ENCODE measurements around the gene TXNDC11. TPM values are rescaled to one million over a fixed set of nuclear protein-coding genes. Genes with fewer than 3 reads are reported as not detected.
"Not testable (repeated sequence)": the region's sequence is repeated elsewhere in the genome, so short reads cannot be mapped to it uniquely, and the experiment has no call there.

TXNDC11 gene, protein sequence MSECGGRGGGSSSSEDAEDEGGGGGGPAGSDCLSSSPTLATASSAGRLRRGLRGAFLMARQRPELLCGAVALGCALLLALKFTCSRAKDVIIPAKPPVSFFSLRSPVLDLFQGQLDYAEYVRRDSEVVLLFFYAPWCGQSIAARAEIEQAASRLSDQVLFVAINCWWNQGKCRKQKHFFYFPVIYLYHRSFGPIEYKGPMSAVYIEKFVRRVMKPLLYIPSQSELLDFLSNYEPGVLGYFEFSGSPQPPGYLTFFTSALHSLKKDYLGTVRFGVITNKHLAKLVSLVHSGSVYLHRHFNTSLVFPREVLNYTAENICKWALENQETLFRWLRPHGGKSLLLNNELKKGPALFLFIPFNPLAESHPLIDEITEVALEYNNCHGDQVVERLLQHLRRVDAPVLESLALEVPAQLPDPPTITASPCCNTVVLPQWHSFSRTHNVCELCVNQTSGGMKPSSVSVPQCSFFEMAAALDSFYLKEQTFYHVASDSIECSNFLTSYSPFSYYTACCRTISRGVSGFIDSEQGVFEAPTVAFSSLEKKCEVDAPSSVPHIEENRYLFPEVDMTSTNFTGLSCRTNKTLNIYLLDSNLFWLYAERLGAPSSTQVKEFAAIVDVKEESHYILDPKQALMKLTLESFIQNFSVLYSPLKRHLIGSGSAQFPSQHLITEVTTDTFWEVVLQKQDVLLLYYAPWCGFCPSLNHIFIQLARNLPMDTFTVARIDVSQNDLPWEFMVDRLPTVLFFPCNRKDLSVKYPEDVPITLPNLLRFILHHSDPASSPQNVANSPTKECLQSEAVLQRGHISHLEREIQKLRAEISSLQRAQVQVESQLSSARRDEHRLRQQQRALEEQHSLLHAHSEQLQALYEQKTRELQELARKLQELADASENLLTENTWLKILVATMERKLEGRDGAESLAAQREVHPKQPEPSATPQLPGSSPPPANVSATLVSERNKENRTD
- total RNA-seq = 10 to 100 TPM; 27.3 to 28.3 TPM

DNA sequence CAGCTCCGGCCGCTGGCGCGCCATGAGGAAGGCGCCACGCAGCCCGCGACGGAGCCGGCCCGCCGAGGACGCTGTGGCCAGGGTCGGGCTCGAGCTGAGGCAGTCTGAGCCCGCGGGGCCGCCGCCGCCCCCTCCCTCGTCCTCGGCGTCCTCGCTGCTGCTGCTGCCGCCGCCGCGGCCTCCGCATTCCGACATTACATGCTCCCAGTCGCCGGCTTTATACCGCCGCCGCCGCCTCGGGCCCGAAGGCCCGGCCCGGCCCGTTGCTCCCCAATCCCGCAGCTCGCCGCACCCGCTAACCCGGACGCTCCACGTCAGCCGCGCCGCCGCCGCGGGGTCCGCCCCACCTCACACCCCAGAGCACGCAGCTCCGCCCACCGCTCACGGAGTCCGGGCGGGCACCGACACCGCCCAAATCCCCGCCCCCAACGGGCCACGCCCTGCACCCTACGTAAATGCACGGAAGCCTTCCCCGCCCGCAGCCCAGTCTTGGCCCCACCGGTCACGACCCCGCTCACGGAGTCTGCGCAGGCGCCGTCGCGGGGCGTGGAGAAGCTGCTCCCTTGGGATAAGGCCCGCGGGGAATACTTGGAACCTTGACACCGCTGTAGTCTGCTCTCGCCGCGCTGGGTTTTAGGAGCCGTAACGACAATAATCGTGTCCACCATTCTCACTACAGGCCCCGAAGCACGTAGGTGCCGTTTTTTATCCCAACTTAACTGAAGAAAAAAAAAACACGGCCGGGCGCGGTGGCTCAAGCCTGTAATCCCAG lies at the start of gene TXNDC11:
TSS of gene TXNDC11 (minus strand) at position 322 of the 772 bp plus-strand sequence. CDS start at position 195, 127 bp downstream.
- intact Hi-C loops (cut with DNase I, micrococcal nuclease) = loop anchor here (1.0 to 5.0 kb wide), 10 partner anchors 41 to 998 kb away; partner anchors contain the start of genes RSL1D1 (in 2 of the 2), ZC3H7A (in 2 of the 2), CLEC16A (in 1 of the 2) and SNN (in 1 of the 2)
- Mint-ChIP-seq H3K36me3 (ENCODE audit: low read depth) (peaks cover 12% of the 10 kb centered on the region), H3K9me3 (ENCODE audit: low read depth) (no peaks in the 10 kb centered on the region), H3K27me3 (no peaks in the 10 kb centered on the region), H3K4me1 (peaks cover 50% of the 10 kb centered on the region), H3K4me3 (peak within 1 kb of the TSS; percentile 88), H3K27ac (peak within 1 kb of the TSS; percentile 96)
- POLR2A ChIA-PET = interaction anchor here (0.5 to 2.2 kb wide), 12 partner anchors 11 to 785 kb away, joined by 3 to 22 read pairs (median 4); partner anchors contain the start of genes GSPT1, RSL1D1, SOCS1 and ZC3H7A
- CTCF ChIA-PET = interaction anchor here (0.6 to 3.5 kb wide), 8 partner anchors 8 to 999 kb away, joined by 3 to 20 read pairs (median 3); partner anchors contain the start of genes GSPT1 and ZC3H7A
- peak; percentile 92 for ATAC-seq
- peak; percentile 100 for DNase-seq

DNA sequence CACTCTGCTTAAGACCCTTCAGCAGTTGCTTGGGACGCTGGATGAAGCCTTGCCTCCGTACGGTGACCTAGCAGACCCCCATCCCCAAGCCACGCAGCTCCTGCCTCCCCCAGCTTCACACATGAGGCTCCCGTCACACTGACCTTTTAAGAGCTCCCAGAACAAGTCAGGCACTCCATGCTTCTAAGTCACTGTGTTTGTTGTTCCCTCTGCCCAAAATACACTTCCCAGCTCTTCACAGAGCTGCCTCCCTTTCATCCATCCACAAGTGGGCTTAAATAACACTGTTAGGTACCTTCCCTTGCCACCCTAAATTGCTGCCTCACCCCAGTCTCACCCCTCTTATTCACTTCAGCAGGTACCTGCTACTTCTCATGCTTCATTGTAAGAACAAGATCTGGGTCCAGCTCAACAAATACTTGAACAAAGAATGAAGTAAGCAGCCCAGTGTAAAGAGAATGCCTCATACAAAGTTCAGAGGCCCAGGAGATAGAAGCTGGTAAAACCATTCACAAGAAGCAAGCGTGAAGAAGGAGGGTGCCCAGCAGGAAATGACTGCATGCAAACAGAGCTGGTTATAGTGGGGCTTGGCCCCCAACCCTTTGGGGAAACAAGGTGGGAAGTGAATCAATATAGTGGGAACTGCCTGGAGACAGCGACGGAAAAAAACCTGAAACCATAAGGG lies 48.6 kb upstream of the TXNDC11 start:
- POLR2A ChIA-PET = interaction anchor here (0.6 to 1.4 kb wide), 3 partner anchors 60 to 289 kb away, joined by 3 read pairs; partner anchors contain the start of gene RSL1D1
- H3K4me3 Mint-ChIP-seq = no peak overlapping the region

DNA sequence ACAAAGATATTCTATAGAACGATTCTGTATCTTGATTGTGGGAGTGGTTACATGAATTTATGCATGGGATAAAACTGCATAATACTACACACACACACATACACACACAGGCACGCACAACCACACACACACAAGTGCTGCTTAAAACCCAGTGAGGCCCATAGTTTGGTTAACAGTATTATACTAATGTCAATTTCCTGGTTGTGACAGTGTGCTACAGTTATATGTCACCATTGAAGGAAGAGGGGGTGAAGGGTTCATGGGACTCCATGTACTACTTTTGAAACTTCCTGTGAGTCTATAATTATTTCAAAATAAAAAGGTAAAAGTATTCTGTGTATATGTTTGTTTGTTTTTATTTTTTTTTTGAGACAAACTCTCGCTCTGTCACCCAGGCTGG lies 46.3 kb upstream of the TXNDC11 start:
- ChIA-PET POLR2A (no interaction called here), CTCF (no interaction called here)

More for the DNA sequence above, 48.6 kb upstream of the TXNDC11 start:
- intact Hi-C loops (cut with DNase I, micrococcal nuclease) = loop anchor here (10.0 kb wide), 2 partner anchors 824 to 826 kb away; no protein-coding TSS in a partner anchor
- DNase-seq (no peak), ATAC-seq (peak; percentile 18)
- Mint-ChIP-seq H3K36me3 (ENCODE audit: low read depth) (peaks cover 46% of the 10 kb centered on the region), H3K27me3 (no peaks in the 10 kb centered on the region), H3K9me3 (ENCODE audit: low read depth) (no peaks in the 10 kb centered on the region), H3K27ac (peak overlapping the region; percentile 65), H3K4me1 (peaks cover 84% of the 10 kb centered on the region)
- CTCF ChIA-PET = interaction anchor here (0.6 to 1.8 kb wide), 5 partner anchors 7 to 827 kb away, joined by 3 to 8 read pairs (median 4); partner anchors contain the start of gene TXNDC11

DNA sequence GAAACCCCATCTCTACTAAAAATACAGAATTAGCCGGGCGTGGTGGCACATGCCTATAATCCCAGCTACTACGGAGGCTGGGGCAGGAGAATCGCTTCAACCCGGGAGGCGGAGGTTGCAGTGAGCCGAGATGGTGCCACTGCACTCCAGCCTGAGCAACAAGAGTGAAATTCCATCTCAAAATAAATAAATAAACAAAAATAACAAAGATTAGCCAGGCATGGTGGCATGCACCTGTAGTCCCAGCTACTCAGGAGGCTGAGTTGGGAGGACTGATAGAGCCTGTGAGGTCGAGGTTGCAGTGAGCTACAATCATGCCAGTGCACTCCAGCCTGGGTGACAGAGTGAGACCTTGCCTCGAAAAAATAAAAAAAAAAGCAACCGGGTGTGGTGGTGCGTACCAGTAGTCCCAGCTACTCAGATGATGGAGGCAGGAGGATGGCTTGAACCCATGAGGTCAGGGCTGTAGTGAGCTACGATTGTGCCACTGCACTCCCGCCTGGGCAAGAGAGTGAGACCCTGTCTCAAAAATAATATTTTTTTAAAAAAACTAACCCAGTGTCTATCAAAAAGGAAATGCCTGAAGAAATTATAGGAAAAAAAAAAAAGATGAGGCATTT lies 42.4 kb upstream of the TXNDC11 start:
- H3K4me3 Mint-ChIP-seq; DNase-seq; H3K9me3 Mint-ChIP-seq (ENCODE audit: low read depth); ATAC-seq; H3K27me3 Mint-ChIP-seq: not testable (repeated sequence)
- intact Hi-C loops (cut with DNase I, micrococcal nuclease) = loop anchor here (5.0 kb wide), 5 partner anchors 127 to 967 kb away; partner anchors contain the start of genes LITAF (in 1 of the 2) and SOCS1 (in 1 of the 2)
- POLR2A ChIA-PET = interaction anchor here (0.6 to 1.0 kb wide), 3 partner anchors 8 to 793 kb away, joined by 3 to 9 read pairs (median 3); no protein-coding TSS in a partner anchor
- peak overlapping the region; percentile 87 for H3K27ac Mint-ChIP-seq
- H3K4me1 Mint-ChIP-seq = peaks cover 84% of the 10 kb centered on the region
- CTCF ChIA-PET = interaction anchor here (1.3 to 3.5 kb wide), 2 partner anchors 7 to 13 kb away, joined by 3 to 18 read pairs; partner anchors contain the start of gene ZC3H7A
- H3K36me3 Mint-ChIP-seq (ENCODE audit: low read depth) = peaks cover 25% of the 10 kb centered on the region

More for the DNA sequence above, 46.3 kb upstream of the TXNDC11 start:
- H3K27me3 Mint-ChIP-seq = no peaks in the 10 kb centered on the region
- peaks cover 28% of the 10 kb centered on the region for H3K36me3 Mint-ChIP-seq (ENCODE audit: low read depth)
- ATAC-seq (peak; percentile 47), DNase-seq (no peak)
- H3K4me1 Mint-ChIP-seq = peaks cover 84% of the 10 kb centered on the region
- no peaks in the 10 kb centered on the region for H3K9me3 Mint-ChIP-seq (ENCODE audit: low read depth)
- intact Hi-C loops (cut with DNase I, micrococcal nuclease) = loop anchor here in 1 of 2 experiments (5.0 kb wide), 1 partner anchor 963 kb away; no protein-coding TSS in a partner anchor
- no peak overlapping the region for H3K4me3 Mint-ChIP-seq
- H3K27ac Mint-ChIP-seq = peak overlapping the region; percentile 68

DNA sequence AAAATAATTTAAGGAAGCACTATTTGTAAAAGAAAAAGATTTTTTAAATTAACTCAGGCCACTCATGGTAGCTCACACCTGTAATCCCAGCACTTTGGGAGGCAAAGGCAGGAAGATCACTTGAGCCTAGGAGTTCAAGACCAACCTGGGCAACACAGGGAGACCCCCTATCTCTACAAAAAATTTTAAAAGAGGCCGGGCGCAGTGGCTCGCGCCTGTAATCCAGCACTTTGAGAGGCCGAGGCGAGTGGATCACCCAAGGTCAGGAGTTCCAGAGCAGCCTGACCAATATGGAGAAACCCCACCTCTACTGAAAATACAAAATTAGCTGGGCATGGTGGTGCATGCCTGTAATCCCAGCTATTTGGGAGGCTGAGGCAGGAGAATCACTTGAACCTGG lies 41.7 kb upstream of the TXNDC11 start:
- H3K9me3 Mint-ChIP-seq (ENCODE audit: low read depth); POLR2A ChIA-PET: not testable (repeated sequence)

DNA sequence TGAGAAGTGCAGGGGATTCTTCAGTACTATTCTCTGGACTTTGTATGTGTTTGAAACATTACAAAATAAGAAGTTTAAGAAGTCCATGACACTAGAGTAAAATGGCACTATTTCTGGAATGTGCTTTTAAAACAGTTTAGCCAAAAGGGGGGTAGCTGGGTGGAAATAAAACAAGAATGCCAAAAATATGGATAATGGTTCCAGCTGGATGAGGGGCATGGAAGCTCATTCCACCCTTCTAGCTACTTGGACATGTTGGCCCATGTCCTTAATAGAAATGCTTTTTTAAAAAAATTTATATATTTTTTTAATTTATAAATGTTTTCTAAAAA lies 41.3 kb upstream of the TXNDC11 start:
- ChIA-PET POLR2A (no interaction called here), CTCF (interaction anchor here (0.5 to 3.5 kb wide), 6 partner anchors 8 to 1013 kb away, joined by 3 to 18 read pairs (median 3); partner anchors contain the start of gene ZC3H7A)
- Mint-ChIP-seq H3K36me3 (ENCODE audit: low read depth) (peaks cover 25% of the 10 kb centered on the region), H3K4me3 (peak overlapping the region; percentile 74), H3K27ac (peak overlapping the region; percentile 97), H3K4me1 (peaks cover 78% of the 10 kb centered on the region), H3K27me3 (no peaks in the 10 kb centered on the region), H3K9me3 (ENCODE audit: low read depth) (no peaks in the 10 kb centered on the region)
- intact Hi-C loops (cut with DNase I, micrococcal nuclease) = loop anchor here (5.0 kb wide), 4 partner anchors 128 to 753 kb away; partner anchors contain the start of genes LITAF (in 1 of the 2) and SOCS1 (in 1 of the 2)
- DNase-seq (no peak), ATAC-seq (no peak)

More for the DNA sequence above, 41.7 kb upstream of the TXNDC11 start:
- peak overlapping the region; percentile 13 for H3K4me3 Mint-ChIP-seq
- CTCF ChIA-PET = interaction anchor here (0.6 to 3.5 kb wide), 5 partner anchors 8 to 1012 kb away, joined by 3 to 18 read pairs (median 3); partner anchors contain the start of gene ZC3H7A
- H3K27me3 Mint-ChIP-seq, DNase-seq, ATAC-seq: not testable (repeated sequence)
- peak overlapping the region; percentile 87 for H3K27ac Mint-ChIP-seq
- peaks cover 80% of the 10 kb centered on the region for H3K4me1 Mint-ChIP-seq
- H3K36me3 Mint-ChIP-seq (ENCODE audit: low read depth) = peaks cover 25% of the 10 kb centered on the region
- intact Hi-C loops (cut with DNase I, micrococcal nuclease) = loop anchor here (5.0 kb wide), 4 partner anchors 128 to 753 kb away; partner anchors contain the start of genes LITAF (in 1 of the 2) and SOCS1 (in 1 of the 2)

- peak; percentile 65 for DNase-seq
- peak overlapping the region; percentile 97 for H3K27ac Mint-ChIP-seq
- peaks cover 74% of the 10 kb centered on the region for H3K4me1 Mint-ChIP-seq
- ChIA-PET CTCF (interaction anchor here (0.5 to 4.5 kb wide), 7 partner anchors 9 to 1013 kb away, joined by 3 to 28 read pairs (median 3); partner anchors contain the start of gene ZC3H7A), POLR2A (no interaction called here)
- ATAC-seq = peak; percentile 80
- H3K4me3 Mint-ChIP-seq = peak overlapping the region; percentile 74
- intact Hi-C loops (cut with DNase I, micrococcal nuclease) = loop anchor here (1.0 to 5.0 kb wide), 11 partner anchors 9 to 754 kb away; partner anchors contain the start of genes ZC3H7A (in 2 of the 2), LITAF (in 1 of the 2), RSL1D1 (in 1 of the 2) and SOCS1 (in 1 of the 2)
- H3K27me3 Mint-ChIP-seq = no peaks in the 10 kb centered on the region
- peaks cover 25% of the 10 kb centered on the region for H3K36me3 Mint-ChIP-seq (ENCODE audit: low read depth)
- no peaks in the 10 kb centered on the region for H3K9me3 Mint-ChIP-seq (ENCODE audit: low read depth)
Observed at GRCh38 chr16:11783319-11784037, 40.8 kb upstream of the TXNDC11 start.

DNA sequence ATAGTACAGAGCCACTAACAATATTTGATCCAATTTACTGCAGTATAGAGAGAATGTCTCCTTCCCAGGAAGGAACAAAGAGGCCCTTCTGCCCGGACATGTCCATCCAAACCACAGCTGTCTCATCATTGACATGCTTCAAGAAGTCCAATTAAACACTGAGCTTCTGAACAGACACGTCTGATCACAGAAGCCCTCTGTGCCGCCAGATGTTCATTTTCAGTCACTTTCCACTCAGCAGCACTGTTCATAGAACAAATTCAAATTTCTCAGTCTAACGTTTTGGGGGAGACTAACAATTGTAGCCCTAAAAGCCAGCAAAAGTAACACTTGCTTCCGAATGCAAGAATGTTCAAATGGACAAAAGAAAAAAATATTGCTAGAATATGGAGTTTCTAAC lies 39.1 kb upstream of the TXNDC11 start:
- Mint-ChIP-seq H3K36me3 (ENCODE audit: low read depth) (peaks cover 22% of the 10 kb centered on the region), H3K4me1 (peaks cover 58% of the 10 kb centered on the region), H3K9me3 (ENCODE audit: low read depth) (no peaks in the 10 kb centered on the region), H3K27me3 (no peaks in the 10 kb centered on the region), H3K27ac (peak overlapping the region; percentile 97), H3K4me3 (peak overlapping the region; percentile 60)
- intact Hi-C loops (cut with DNase I, micrococcal nuclease) = loop anchor here (5.0 kb wide), 4 partner anchors 131 to 756 kb away; partner anchors contain the start of genes LITAF (in 1 of the 2) and SOCS1 (in 1 of the 2)
- no peak for ATAC-seq
- CTCF ChIA-PET = interaction anchor here (0.7 to 4.5 kb wide), 5 partner anchors 10 to 16 kb away, joined by 3 to 28 read pairs (median 4); partner anchors contain the start of gene ZC3H7A
- DNase-seq = no peak
- POLR2A ChIA-PET = interaction anchor here (1.3 to 2.2 kb wide), 2 partner anchors 12 to 15 kb away, joined by 3 to 9 read pairs; partner anchors contain the start of gene ZC3H7A

Measured in activated CD4-positive, alpha-beta T cell treated with anti-CD3 and anti-CD28 coated beads for 36 hours (primary cell).